ENCODE results near the gene MOB3A.
"Not testable (repeated sequence)": the region's sequence is repeated elsewhere in the genome, so short reads cannot be mapped to it uniquely, and the experiment has no call there.

MOB3A gene

DNA sequence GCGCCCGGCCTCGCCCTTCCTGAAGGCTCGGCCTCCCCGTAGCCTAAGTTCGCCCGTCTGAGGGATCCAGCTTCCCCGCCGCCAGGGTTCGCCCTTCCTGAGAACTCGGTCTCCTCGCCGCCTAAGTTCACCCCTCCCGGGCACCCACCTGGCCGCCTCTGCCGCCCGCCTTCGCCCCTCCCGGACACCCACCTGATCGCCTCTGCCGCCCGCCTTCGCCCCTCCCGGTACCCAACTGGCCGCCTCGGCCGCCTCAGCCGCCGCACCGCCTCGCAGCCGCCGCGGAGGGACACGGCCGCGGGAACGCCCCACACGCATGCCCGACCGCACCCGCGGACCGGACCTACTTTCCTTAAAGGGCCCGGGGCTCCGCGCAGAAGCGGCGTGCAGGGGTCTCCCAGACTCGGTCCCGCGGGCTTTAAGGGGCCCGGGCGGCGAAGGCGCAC, at the start of gene MOB3A:
Gene MOB3A, minus strand, starts transcription at position 293 of the 446 bp plus-strand sequence. CDS start 17,766 bp downstream, outside the sequence.
- DNase-seq: peak; percentile 73 to 92

DNA sequence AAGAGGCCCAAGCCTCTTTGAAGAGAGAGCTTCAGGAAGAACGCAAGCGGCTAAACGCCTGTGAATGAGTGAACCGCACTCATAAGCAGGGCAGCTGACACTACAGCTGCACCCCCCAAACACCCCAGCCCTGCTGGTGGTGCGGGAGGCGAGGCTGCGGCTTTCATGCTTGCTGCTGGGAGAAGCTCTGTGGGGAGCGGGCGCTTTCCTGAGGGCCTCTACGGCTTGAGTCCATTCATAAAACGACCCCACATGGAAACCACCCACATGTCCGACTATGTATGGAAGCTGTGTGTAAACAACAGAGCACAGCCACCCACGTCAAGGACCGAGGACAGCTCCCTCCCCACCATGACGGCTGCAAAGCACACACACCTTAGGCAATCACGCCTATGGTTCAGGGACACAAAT, 49.7 kb upstream of the MOB3A start:
- no peak for DNase-seq

DNA sequence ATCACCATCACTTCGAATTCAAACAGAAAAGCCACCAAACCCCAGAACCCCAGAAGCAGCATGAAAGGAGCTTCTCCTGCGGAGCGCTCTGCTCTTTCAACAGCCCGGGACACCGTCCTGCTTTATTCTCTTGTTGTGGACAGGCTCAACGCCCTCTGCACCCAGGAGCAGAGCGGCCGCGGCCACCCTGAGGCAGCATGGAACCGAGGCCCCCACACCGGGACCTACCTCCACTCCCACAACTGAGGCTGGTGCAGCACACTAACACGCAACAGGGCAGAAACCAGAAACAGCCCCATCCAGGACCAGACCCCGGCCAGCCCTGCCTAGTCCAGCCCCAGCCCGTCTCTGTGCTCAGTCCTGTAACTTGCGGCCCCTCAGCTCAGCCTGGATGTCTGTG, 48.1 kb upstream of the MOB3A start:
- no peak for DNase-seq

DNA sequence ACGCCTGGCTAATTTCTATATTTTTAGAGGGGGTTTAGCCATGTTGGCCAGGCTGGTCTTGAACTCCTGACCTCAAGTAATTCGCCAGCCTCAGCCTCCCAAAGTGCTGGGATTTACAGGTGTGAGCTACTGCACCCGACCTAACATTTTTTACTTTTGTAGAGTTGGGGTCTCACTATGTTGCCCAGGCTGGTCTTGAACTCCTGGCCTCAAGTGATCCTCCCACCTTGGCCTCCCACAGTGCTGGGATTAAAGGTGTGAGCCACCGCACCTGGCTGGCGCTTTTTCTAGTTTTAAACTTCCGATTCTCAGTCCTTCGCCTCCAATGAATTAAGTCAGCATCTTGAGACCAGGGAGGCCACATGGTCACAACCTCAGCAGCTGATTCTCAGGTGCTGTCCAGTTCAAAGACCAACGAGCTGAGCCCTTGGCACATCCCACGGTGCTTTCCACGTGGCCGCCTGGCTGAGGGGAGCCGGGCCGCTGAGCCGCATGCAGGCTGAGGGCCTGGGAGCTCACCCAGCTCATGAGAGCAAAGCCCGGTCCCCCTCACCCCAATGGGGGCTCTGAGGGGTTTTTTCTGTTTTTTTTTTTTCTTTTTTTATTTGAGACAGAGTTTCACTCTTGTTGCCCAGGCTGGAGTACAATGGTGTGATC, 46.2 kb upstream of the MOB3A start:
- DNase-seq: no peak

DNA sequence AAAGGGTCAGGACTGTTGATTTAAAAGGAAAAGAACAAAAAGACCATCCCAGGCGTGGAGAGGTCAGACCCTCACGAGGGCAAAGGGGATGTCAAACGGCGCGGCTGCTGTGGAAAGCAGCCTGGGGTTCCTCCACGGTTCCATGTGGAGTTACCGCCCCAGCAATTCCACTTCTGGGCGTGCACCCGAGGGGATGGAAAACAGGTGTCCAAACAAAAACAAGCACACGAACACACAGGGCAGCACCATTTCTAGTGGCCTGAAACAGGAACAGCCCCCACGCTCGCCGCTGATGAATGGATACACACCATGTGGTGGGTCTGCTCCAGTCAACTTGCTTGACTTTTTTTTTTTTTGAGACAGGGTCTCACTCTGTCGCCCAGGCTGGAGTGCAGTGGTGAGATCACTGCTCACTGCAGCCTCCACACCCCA, 44.0 kb upstream of the MOB3A start:
- no peak for DNase-seq

DNA sequence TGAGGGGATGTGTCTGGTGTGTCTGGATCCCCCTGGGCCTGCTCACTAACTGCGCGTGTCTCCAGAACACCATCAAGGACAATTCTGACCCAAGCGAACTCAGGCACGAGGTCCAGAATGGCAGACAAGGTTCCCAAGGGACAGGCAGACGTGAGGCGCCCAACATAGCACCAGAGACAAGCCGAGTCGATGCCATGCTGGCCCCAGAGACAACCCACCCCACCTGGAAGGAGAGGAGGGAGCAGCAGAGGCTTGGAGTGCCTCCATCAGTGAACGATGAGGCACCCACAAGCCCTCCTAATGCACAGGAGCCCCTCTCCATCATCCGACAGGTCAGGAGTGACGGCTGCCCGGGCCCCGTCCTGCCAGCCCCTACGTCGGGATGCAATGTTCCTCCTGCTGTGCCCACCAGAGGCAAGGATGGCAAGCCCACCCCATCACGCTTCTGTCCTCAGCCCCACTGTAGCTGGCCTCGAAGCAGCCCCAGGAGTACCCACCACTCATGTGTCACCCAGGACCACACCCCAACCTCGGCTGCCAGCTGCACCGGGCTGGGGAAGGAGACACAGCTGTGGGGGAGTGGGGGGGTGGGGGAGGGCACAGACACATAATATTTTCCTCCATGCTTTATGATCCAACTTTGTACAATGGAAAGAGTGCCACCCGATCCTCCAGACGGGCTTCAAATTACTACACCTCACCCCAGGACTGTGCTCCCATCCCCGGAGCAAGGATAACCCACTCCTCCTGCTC, 43.4 kb upstream of the MOB3A start:
- no peak for DNase-seq

DNA sequence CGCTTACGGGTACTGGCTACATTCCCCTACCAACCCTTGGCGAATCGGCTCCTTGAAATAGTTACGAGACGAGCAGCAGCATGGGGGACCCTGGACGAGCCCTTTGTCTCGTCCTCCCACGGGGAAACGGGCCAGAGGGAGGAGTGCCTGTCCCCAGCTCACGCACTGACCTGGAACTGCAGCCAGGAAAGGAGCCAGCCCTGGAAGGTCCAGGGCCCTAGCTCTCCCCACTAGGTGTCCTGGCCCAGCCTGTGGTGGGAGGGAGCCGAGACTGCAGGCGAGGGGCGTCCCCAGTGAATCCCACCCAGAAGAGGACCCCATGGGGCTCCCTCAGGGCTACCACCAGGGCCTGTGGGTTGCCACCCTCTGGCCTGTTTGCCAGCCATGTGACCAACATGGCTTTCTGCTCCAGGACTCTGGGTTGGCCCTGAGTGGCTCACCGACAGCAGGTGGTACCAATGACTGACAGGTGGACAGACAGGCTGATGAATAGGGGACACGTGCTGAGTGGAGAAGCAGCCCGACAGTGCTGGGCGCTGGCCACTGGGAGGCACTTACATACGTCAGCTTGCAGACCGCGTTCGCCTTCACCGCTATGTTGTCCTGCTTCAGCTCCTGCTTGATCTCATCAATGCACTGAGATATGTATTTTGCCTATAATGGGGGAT, 42.1 kb upstream of the MOB3A start:
- DNase-seq: no peak

DNA sequence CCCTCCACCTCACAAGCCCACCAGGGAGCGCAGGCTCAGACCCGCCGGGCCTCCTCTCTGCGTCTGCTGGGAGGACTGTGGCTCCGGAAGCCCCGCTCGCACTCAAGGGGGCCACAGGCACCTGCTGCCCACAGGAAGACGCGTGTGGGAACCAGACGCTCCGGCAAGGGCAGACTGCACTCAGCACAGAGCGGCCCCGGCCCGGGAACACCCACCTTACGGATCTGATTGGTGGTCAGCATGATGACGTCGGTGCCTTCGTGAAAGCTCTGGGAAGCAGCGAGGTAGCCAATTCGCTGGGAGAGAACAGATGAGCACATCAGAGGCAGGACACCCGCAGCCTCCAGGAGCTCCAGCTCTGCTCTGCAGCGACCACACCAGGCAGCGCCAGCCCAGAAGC, 40.7 kb upstream of the MOB3A start:
- DNase-seq: no peak

DNA sequence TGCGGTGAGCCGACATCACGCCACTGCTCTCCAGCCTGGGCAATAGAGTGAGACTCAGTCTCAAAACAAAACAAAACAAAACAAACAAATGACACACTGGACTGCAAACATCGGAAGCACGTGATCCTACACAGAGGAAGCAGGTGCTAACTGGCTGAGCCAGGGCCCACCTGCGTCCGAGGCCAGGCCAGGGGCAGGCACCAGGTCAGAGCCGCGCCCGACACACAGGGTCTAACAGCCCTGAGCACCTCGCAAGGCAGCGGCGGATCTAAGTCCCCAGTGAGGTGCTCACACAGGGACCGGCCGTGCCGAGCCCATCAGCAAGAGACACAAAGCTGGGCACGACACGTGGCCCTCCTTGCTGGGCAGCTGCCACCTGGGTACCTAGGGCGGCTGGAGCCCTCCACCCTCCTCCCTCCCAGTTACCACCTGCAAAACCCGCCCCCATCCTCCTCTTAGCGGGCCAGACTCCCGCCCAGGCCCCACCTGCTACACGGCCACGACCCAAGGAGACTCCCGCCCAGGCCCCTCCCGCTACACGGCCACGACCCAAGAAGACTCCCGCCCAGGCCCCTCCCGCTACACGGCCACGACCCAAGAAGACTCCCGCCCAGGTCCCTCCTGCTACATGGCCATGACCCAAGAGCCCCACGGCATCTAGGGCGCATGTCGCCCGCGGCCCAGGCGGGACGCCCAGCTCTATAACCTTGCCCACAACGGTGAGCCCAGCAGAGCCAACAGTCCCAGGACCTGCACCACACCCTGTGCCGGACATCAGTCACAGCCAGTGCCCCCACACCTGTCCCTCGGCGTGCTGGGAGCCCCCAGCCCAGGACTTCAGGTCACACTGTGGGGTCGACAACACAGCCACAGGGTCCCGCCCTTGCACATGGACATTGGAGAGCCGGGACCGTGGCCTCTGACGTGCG, 39.6 kb upstream of the MOB3A start:
- no peak for DNase-seq

DNA sequence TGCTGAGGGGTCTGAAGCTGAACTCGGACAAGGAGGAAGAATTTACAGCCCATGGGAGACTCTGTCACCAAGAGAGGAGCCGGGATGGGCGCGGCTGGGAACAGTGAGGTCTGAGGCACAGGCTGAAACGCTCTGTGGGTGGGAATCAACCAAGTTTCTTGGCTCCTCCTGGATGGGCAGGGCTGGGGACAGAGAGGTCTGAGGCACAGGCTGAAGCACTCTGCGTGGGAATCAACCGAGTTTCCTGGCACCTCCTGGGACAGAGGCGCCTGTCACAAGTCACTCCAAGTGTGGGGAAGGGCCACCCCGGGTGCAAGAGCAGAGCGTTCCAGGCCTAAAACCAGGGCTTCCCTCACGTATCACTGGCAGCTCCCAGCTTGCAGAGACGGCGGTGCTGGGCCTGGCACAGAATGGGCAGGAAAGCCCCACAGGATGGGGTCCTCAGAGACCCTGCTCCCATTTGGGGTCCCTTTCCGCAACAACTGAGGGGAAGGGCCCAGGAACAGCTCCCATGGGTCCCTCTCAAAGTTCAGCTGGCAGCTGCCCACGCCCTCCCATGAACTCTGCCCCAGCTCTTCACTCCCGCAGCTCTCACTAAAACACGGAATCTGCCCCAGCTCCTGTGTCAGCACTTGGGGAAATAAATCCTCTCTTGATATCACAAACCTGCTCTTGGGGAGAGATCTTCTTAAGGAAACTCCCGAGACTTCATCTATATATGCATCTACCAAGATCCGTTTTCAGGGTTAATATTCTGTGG, 36.8 kb upstream of the MOB3A start:
- DNase-seq: no peak

DNA sequence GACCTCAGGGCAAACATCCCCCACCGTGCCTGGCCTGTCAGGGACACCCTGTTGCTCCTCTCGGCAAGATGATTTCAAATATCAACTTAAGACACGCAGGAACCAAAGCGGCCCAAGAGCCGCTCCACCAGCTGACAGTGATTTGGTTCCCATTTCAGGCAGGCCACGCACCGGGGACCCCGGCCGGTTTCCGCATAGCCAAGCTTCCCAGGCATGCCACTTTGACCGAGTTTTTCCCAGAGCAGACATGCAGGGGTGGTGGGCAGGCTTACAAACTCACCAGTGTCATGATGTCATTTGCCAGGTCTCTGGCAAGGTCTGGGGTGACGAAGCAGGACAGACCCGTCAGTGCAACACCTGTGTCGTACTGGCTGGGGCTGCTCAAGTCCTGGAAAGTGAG, 36.1 kb upstream of the MOB3A start:
- no peak for DNase-seq

DNA sequence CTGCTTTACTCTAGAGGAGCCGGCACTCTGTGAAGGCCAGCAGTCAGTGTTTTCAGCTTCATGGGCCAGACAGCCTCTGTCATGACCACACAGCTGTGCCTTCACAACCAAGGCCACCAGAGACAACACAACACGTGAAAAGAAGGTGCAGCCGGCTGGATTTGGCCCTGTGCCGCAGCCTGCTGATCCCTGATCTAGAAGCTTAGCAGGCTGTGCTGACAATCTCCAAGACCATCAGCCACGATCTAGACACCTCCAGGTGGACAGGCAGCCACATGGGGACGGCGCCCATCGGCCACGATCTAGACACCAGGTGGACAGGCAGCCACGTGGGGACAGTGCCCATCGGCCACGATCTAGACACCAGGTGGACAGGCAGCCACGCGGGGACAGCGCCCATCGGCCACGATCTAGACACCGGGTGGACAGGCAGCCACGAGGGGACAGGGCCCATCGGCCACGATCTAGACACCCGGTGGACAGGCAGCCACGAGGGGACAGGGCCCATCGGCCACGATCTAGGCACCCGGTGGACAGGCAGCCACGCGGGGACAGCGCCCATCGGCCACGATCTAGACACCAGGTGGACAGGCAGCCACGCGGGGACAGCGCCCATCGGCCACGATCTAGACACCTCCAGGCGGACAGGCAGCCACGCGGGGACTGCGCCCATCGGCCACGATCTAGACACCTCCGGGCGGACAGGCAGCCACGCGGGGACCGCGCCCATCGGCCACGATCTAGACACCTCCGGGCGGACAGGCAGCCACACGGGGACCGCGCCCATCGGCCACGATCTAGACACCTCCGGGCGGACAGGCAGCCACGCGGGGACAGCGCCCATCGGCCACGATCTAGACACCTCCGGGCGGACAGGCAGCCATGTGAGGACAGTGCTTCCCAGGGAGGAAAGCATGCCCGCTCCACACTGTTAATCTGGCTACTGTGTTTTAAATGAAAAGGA, 35.2 kb upstream of the MOB3A start:
- DNase-seq: not testable (repeated sequence)

DNA sequence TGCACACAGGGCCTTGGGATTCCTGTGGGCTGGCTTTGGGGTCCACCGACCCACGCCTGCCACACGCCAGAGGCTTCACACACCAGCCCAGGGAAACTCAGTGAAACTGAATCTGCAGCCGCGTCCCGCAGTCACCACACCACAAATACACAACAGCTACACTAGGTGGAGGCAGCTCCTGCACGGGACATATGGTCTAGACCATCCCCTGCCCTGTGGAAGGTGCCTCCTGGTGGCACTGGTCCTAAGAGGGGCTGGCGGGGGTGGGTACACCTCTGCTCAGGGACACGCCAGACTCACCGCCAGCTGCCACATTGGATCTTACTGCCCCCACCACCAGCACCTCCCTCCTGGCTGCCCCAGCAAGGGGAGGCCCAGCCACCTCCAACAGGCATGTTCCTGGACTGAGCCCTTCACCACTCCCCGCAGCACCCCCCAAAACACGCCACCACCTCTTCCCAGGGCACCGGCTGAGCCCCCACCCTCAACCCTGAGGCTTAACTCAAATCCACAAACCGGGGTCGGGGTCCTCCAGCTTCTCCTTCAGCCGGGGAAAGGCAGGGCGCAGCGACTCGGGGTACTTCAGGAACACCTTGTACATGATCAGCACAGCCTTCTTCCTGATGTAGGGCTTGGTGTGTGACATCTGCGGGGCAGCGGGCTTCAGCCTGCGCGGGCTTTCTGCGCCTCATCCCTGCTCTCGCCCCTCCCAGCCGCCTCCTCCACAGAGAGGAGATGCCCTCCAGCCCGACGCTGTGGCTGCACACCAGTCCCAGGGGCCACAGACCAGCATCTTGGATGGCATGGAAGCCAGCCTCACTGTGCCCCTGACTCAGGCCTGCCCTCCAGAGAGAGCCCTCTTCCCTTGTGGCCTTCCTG, 34.0 kb upstream of the MOB3A start:
- no peak for DNase-seq

DNA sequence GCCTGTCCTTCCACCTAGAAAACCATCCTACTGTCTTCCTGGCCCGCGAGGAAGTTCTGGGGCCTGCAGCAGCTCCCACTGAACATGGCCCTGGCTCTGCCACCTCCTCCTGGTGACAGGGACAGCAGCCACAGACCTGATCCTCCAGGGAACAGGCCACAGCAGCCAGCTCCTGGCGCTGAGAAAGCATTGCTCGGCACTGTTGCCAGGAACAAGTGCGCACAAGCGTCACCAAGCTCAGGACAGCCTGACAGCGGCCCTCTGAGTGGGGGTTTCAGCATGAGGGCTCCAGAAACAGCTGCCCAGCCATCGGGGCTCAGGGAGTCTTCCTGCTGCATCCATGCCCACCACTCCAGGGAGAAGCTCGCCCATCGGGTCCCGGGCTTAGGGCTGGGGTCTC, 33.4 kb upstream of the MOB3A start:
- DNase-seq: no peak

DNA sequence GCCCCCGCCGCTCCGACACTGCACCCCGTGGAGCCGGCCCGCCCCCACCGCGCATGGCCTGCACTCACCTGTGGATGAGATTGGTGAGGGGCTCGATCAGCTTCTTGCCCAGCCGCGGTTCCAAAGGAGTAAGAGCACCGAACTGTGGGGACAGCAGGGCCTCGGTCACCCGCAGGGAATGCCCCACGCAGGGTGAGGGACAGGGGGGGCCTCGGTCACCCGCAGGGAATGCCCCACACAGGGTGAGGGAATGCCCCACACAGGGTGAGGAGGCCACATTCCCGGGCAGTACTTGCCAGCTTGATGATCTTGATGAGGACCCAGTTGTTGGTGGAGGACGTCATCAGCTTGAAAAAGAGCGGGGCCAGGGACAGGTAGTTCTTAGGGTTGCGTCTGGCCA, 32.9 kb upstream of the MOB3A start:
- DNase-seq: no peak

DNA sequence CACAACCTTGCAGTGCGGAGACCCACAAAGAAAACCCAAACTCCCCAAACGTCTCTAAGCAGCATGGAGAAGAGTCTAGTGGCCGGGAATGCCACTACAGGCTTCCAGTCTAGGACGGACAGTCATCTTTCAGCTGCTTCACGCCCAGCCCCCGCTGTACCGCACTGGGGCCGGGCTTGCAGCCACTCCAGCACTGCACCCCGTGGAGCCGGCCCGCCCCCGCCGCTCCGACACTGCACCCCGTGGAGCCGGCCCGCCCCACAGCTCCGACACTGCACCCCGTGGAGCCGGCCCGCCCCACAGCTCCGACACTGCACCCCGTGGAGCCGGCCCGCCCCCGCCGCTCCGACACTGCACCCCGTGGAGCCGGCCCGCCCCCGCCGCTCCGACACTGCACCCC, 32.1 kb upstream of the MOB3A start:
- DNase-seq: not testable (repeated sequence)

DNA sequence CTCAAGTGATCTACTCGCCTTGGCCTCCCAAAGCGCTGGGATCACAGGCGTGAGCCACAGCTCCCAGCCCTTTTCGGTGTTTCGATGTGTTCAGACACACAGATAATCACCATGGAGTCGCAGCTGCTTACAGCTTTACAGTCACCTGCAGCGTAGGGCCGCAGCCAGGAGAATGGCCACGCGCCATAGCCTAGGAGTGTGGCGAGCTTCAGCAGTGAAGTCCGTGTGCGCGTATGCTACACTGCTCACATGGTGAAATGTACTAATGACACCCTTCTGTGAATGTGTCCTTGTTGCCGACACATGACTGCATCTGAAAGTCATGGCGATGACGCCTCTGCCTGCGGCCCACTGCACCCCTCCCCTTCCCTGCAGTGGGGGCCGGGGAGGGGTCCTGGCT, 31.6 kb upstream of the MOB3A start:
- DNase-seq: no peak

DNA sequence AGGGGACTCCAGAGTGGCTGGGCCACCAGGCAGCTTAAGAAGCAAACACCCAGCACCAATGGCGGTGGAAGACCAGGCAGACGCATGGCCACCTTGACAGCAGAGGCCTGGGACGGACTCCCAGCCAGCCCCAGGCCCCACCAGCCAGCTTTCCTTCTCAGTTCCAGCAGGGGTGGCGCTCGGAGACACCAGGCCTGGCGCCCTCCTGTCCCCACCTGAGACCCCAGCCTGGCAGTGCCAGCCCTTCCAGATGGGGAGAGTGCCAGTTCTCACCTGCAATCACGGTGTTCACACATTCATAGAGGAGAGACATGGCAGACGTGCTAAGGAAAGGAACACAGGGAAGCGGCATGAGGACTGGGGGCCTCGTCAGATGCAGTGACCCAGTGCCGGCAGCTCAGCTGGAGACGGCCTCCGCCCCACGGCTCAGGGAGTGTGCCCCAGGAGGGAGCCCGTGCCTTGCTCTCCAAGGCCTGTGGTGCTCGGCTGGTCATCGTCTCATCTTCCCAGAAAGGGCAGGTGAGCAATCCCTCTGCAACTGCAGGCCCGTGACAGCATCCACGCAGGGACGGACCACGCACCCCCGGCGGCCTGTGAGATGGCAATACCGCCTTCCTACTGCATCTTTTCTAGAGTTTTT, 30.9 kb upstream of the MOB3A start:
- no peak for DNase-seq

DNA sequence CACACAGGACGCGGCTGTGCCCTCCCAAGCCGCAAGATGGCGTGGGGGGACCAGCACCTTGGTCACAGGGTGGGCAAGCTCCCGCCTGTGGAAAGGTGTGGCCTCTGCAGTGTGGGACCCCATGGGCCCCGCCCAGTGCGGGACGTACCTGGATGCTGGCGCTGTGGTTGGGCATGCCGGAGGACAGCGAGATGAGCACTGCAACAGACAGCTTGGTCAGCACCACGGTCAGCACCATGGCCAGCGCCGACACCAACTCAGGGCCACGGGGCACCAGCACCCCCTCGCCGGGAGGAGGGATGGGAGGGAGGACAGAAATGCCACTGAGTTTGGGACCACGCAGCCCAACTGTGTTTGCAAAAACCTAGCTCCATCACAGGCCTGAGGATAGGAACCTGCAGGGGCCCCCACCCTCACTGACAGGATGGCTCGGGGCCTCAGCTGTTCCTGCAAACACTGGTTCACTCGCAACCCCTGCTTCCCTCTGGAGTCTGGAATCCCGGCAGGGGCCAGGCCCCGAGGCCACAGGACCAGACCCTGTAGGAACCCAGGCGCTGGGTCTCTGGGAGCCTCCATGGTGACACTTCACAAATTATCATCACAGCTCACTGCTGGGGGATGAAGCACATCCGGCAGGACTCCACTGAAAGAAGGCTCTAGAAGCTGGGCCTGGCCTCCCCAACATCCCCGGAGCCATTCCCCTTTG, 27.7 kb upstream of the MOB3A start:
- no peak for DNase-seq

Measured in SW 1271 (cell line).